COLO829 (cell line): Measurements from ENCODE around the gene NFATC2IP.
A peak's percentile ranks its signal among the peaks of the same experiment; 100 is the strongest.
"Not testable (repeated sequence)": the region's sequence is repeated elsewhere in the genome, so short reads cannot be mapped to it uniquely, and the experiment has no call there.

Source experiments
- DNase-seq: peaks from one replicate; pipeline ENCODE4 v3.0.0; 2012; ENCODE audit warnings: low spot score

NFATC2IP gene

DNA sequence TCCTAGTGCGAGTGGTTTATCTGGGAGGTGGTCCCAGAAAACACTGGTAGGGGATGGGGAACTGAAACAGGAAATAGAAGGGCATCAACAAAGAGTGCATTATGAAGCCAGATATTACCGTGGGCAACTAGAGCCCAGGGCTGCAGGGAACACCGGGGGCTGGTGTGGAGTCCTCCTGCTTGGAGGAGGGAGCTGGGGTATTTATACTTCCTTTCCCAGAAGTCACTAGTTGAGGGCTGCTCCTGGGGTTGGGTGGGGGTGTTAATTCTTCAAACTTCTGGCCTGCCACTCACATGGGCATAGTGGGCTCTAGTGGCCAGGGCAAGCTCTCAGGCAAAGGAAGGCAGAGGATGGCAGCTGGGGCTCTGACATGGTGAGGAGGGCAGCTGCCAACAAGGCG is 48.8 kb downstream of the NFATC2IP start:
- no peak for DNase-seq

DNA sequence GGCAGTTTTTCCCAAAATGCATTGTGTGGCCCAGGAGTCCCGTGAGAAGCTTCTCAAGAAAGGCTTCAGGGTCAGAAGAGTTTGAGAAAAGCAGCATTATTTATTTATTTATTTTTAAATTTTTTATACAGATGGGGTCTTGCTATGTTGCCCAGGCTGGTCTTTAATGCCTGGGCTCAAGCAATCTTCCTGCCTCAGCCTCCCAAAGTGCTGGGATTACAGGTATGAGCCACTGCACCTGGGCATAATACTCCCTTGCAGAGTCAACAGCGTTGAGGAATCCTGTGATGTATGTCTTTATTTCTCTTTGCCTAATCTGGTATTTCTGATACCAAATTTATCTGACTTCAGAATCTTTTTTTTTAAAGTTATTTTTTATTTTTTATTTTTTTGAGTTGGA is 49.3 kb downstream of the NFATC2IP start:
- no peak for DNase-seq

DNA sequence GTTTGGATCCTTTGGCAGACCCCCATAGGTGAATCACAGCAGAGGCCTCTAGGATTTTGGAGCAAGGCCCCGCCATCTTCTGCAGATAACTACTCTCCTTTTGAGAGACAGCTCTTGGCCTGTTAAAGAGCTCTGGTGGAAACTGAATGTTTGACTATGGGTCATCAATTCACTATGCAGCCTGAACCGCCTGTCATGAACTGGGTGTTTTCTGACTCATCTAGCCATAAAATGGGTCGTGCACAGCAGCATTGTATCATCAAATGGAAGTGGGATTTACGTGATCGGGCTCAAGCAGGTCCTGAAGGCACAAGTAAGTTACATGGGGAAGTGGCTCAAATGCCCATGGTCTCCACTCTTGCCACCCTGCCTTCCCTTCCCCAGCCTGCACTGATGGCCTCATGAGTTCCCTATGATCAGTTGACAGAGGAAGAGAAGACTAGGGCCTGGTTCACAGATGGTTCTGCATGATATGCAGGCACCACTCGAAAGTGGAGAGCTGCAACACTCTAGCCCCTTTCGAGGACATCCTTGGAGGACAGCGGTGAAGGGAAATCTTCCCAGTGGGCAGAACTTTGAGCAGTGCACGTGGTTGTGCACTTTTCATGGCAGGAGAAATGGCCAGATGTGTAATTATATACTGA is 53.9 kb downstream of the NFATC2IP start:
- not testable (repeated sequence) for DNase-seq

DNA sequence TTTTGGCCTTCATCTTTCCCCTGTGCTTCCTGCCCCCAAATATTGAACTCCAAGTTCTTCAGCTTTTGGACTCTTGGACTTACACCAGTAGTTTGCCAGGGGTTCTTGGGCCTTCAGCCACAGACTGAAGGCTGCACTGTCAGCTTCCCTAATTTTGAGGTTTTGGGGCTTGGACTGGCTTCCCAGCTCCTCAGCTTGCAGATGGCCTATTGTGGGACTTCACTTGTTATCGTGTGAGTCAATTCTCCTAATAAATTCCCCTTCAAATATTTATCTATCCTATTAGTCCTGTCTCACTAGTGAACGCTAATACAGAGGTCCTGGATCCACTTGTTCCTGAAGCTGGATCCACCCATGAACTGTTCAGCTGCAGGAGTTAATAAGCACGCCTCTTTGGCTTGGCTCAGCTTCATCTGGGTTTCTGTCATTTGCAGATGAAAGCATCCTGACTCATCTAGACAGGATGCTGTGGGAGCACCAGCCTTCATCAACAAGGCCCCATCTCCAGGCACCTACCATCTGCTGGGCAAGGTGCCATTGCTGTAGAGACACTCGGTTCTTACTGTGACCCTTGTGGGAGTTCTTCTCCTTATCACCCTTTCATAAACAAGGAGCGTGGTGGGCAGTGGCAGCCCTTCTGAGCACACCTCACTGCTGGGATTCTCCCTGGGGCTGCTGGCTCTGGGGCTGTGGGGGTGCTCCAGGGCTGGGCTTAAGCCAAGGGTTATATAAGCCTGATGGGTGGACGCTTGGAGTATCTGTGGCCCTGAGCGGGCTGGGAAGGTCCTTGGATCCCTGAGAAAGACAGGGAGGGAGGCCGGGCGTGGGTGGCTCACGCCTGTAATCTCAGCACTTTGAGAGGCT is 57.2 kb downstream of the NFATC2IP start:
- DNase-seq = peak; percentile 34

DNA sequence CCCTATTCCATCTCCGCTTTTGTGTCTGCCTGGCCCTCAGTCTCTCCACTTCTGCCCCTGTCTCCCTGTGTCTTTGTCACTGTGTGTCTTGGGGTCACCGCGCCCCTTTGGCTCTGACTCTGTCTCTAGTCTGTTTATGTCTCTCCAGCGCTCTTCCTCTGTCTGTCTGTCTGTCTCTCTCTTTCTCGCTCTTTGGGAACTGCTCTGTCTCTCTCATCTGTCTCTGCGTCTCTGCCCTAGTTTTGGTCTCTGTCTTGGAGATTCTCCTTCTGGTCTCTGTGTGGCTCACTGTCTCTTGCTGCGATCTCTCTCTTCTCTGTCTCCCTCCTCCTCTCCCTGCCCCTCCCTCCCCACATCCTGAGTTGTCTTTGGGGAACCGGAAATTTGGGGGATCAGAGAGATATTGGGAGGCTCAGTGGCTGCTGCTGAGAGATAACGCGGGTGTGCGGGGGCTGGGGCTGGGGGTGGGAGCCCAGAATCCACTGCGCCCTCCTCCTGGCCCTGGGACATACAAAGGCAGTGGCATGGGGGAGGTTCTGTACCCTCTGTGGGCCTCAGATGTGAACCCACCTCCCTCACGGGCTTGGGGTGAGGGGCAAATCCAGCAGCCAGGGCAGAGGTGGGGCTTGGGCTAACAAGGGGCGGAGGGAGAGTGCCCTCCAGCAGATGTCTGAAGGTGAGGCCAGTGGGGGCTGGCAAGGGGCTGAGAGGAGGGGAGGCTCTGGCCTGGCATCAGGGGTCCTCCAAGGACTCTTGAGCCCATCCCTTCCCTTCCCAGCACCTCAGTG is 58.5 kb downstream of the NFATC2IP start:
- no peak for DNase-seq

DNA sequence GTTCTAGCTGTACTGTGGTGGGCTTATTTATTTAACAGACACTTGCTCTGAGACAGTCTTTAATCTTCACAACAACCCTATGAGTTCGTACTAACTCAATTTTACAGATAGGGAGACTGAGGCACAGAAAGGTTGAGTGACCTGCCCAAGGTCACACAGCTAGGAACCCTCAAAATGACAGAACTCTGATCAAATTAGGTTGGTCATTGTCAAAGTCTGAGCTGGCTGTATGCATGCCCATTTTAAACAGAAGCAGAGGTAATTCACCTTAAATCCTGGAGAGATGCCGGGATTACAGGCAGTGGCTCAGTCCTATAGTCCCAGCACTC is 59.1 kb downstream of the NFATC2IP start:
- DNase-seq = no peak

DNA sequence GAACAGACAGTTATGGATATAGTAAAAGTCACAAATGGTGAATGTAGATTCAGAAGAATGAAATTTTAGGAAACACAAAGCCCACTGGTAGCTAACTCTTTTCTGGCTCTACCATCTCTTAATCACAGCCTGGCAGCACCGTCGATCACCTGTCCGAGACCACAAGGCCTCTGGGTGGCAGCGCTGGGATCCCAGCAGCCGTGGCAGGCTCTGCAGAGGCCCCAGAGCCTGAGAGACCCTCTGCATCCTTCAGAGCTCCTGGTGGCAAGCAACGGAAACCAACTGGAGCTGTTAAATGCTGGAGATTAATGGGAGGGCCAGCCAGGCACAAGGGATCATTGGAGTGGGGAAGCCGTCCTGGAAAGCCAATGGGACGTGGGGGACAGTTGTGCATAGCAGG is 60.4 kb downstream of the NFATC2IP start:
- DNase-seq = no peak

DNA sequence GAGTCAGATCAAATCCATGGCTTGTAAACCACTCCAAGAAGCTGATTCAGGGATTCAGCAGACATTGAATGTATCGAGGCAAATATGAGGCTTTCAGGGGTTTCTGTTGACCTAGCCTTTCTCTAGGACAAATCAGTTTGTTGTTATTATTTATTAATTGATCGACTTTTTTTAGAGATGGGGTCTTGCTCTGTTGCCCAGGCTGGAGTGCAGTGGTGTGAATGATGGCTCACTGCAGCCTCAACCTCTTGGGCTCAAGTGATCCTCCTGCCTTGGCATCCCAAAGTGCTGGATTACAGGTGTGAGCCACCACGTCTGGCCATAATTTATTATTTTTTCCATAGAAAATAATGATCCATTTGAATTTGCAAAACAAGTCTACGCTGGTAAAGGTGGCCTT is 61.1 kb downstream of the NFATC2IP start:
- DNase-seq = no peak

DNA sequence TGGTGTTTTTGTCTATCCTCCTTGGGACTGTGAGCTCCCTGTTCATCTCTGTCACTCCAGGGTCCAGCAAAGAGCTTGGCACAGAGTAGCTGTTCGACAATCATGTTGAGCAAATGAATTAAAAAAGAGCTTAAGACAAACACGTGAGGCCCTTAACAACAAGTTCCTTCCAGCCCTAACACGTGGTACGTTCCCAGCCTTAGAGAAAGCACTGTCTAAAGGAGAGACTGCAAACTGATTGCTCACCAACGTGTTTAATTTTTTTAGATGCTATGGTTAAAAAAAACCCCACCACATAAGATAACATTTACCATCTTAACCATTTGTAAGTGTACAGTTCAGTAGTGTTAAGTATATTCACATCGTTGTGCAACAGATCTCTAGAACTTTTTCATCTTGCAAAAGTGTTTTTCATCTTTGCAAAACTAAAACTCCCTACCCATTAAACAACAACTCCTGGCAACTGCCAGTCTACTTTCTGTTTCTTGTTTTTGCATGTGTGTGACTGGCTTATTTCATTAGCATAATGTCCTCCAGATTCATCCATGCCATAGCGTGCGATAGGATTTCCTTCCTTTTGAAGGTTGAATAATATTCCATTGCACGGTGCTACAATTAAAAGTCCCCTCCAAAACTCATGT is 62.3 kb downstream of the NFATC2IP start:
- DNase-seq = no peak

DNA sequence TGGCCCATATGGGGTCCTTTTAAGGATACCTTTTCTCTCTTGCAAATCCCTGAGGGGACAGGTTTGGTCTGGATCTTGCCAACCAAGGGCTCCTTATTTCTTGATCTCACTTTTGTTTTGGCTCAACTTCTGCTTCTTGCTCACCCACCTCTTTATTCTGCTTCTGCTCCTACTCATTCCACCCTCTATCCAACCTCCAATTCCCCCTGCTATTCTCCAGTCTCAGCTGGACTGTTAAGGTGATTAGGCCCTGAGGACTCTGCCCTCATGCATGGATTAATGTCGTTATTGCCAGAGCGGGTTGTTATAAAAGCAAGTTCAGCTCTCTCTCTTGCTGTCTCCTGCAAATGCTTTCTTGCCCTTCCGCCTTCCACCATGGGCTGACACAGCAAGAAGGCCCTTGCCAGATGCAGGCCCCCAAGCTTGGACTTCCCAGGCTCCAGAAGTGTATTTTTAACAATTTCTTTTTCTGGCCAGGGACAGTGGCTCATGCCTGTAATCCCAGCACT is 63.9 kb downstream of the NFATC2IP start:
- DNase-seq = no peak
